Epithelial cell of esophagus (primary cell): ENCODE data around the gene DZIP3.

ENCODE experiments used
- DNase-seq: peaks from one replicate; pipeline ENCODE4 v3.0.0; 2010; ENCODE audit warnings: low read depth
- H3K4me3 ChIP-seq: 2 replicates; pipeline ENCODE4 v1.5.1; 2011; ENCODE audit warnings: mild to moderate bottlenecking, low read length, control low read depth
- TF ChIP-seq, protein P1 (sequence below): IDR thresholded peaks from 2 replicates; pipeline ENCODE4 v1.5.1; 2011; ENCODE audit warnings: low read depth, mild to moderate bottlenecking, low read length, control low read depth, inconsistent platforms; ENCODE audit not compliant: insufficient read depth; ENCODE audit errors: missing control alignments

DZIP3 gene

DNA sequence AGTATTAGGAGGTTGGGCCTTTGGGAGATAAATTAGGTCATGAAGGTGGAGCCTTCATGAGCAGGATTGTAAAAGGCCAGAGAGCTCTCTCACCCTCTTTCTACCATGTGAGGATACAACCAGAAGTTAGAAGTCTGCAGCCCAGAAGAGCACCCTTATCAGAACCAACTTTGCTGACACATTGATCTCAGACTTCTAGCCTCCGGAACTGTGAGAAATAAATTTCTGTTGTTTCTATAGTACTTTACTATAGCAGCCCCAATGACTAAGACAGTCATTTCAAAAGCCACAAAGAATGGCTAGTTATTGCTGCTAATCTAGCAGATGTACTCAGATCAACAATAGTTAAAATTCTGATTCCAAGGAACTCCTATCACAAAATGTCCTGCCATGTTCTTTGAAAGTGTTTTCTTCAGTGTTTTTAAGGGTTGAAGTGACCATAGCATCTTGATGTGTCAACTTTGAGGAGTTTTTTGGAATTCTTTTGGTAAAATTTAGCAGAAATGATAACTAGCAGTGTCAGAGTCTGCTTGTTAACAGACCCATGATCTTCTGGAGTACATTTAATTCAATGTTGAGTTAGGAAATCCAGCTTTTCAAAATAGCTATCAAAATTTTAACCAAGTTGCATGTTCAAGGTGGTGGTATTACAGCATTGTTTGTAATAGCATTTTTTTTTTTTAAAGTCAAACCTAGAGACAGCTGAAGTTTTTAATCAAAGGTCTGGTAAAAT is 10.3 kb downstream of the DZIP3 start:
- DNase-seq = no peak
- H3K4me3 ChIP-seq = no peak overlapping the region
- TF ChIP-seq, protein P1, sequence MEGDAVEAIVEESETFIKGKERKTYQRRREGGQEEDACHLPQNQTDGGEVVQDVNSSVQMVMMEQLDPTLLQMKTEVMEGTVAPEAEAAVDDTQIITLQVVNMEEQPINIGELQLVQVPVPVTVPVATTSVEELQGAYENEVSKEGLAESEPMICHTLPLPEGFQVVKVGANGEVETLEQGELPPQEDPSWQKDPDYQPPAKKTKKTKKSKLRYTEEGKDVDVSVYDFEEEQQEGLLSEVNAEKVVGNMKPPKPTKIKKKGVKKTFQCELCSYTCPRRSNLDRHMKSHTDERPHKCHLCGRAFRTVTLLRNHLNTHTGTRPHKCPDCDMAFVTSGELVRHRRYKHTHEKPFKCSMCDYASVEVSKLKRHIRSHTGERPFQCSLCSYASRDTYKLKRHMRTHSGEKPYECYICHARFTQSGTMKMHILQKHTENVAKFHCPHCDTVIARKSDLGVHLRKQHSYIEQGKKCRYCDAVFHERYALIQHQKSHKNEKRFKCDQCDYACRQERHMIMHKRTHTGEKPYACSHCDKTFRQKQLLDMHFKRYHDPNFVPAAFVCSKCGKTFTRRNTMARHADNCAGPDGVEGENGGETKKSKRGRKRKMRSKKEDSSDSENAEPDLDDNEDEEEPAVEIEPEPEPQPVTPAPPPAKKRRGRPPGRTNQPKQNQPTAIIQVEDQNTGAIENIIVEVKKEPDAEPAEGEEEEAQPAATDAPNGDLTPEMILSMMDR = no peak

DNA sequence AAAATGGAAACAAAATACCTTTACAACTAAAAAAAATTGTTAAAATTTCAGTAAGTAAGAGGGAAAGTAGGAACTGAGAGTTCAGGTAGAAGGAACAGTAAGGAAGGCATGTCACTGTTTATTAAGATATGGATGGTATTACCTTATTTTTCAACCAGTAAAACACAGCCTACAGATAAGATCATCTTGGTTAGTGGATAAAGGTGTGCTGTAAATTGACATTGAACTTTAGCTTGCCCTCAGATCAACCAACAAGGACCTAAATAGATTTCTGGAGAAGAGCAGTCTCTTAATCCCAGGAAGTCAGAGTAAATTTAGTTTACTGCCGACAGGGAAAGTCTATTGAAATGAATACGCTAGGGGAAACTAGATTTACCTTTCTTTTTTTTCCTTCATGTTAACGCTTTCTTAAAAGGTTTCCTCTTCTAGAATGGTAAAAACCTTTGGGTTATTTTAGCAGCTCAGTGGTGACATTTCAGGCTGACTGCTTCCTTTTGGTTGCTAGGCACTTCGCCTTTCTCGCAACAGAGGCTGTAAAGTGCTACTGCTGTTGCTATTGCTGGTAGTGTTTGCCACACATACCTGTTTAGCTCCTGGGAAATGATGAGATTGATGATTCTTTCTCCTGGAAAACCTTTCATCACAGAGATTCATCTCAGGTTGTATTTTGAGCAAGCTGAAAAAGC is 12.9 kb downstream of the DZIP3 start:
- TF ChIP-seq, protein P1 = no peak
- no peak for DNase-seq
- H3K4me3 ChIP-seq = no peak overlapping the region

DNA sequence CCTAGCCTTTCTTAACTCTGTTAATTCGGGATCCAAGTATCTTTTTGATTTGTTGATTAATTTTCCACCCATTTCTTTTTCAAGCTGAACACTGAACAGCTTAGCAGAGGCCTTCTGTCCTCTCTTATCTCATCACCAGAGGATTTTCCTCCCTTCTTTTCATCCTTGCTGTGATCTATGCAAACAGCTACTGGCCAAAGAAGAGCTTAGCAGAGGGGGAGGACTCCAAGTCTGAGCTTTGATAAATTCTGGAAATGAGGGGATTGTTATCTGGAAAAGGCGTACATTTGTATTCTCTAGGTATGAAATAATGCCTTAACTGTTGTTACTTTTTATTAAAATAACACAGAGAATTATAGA is 13.4 kb downstream of the DZIP3 start:
- TF ChIP-seq, protein P1 = no peak
- no peak overlapping the region for H3K4me3 ChIP-seq

DNA sequence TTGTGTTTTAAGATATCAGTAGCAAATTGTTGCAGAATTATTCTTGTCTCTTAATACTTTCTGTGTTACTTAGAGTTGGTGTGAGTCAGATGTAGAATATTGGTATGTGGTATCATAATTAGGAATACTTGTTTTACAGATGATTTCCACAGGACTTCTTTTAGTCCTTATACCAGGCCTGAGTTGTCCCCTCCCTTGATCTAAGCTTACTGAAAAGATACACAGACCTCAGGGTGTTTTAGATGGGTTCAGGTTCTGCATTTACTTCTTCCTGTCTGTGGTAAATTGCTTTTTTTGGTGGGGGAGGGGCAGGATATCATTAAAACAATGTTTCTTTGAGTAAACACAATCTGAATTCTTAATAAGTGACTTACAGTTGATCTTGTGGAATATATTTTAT is 14.2 kb downstream of the DZIP3 start:
- TF ChIP-seq, protein P1 = no peak
- DNase-seq = no peak

More for the DNA sequence above, 13.4 kb downstream of the DZIP3 start:
- DNase-seq = no peak

DNA sequence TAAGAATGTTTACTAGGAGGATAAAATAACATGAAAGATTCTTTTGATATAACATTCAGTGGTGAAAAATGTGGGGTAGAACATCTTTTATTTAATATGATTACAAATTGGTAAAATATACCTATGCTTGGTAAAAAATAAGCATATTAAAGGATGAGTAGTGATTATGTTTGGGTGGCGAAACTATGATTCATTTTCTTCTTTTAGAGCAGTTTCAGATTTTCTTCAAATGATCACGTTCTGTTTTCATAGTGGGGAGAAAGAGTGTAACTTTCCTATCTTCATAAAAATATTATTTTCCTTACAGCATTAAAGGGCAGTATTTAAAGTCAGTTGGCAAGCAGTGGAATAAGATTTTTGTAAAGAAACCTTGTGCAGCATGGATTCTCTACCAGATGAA is 15.5 kb downstream of the DZIP3 start:
- no peak for DNase-seq
- TF ChIP-seq, protein P1 = no peak
- H3K4me3 ChIP-seq = no peak overlapping the region

More for the DNA sequence above, 14.2 kb downstream of the DZIP3 start:
- H3K4me3 ChIP-seq = no peak overlapping the region

DNA sequence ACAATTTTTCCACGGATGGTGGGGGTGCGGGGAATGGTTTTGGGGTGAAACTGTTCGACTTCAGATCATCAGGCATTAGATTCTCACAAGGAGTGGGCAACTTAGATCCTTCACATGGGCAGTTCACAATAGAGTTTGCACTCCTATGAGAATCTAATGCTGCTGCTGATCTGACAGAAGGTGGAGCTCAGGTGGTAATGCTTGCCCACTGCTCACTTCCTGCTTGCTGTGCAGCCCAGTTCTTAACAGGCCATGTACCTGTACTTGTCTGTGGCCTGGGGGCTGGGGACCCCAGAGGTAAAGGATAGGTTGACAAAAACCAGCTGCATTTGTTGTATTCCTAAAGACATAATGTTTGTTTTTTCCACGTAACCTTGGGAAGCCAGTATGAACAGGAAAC is 16.0 kb downstream of the DZIP3 start:
- no peak overlapping the region for H3K4me3 ChIP-seq
- DNase-seq = no peak
- TF ChIP-seq, protein P1 = no peak
